ENCODE measurements around the gene MS4A6E. TPM values are rescaled to one million over a fixed set of nuclear protein-coding genes. Genes with fewer than 3 reads are reported as not detected.
"Not testable (repeated sequence)": the region's sequence is repeated elsewhere in the genome, so short reads cannot be mapped to it uniquely, and the experiment has no call there.

The MS4A6E gene
- total RNA-seq (2022), result not detected in 2 replicates
- Bru-seq, nascent RNA, result not detected
- BruChase-seq, experiment 1, labeled RNA remaining after a 6-hour chase, result not detected
- BruChase-seq, experiment 2, labeled RNA remaining after a 2-hour chase, result not detected
- long read RNA-seq, result 0 reads

GRCh38 chr11:60326955-60327354 lies at the start of gene MS4A6E:
TSS of gene MS4A6E (plus strand) at chr11:60327255. CDS start at chr11:60334896, 7,641 bp downstream.
- Mint-ChIP-seq H3K27ac (ENCODE audit: unreplicated experiment) (no peak within 1 kb of the TSS), H3K27me3 (ENCODE audit: unreplicated experiment) (no peaks in the 10 kb centered on the region), H3K4me3 (ENCODE audit: low read depth, unreplicated experiment) (no peak within 1 kb of the TSS), H3K4me1 (ENCODE audit: low read depth, unreplicated experiment) (no peaks in the 10 kb centered on the region), H3K36me3 (ENCODE audit: insufficient read depth, unreplicated experiment) (no peaks in the 10 kb centered on the region), H3K9me3 (ENCODE audit: low read depth, unreplicated experiment) (no peaks in the 10 kb centered on the region)
- DNase-seq, result no peak
- intact Hi-C loops (cut with micrococcal nuclease; ENCODE audit: unreplicated experiment), result no loop called here
- no peak for TF ChIP-seq CTCF (IDR thresholded peaks at IDR 0.05; ENCODE audit: unreplicated experiment)
- CTCF ChIA-PET, result no interaction called here
- BruUV-seq (replicated peaks), result no TSS peak

GRCh38 chr11:60280412-60280811 lies 46.6 kb upstream of the MS4A6E start, which contains the start of gene MS4A4A:
TSS of gene MS4A4A (plus strand) at chr11:60280666. CDS start at chr11:60280676, 10 bp downstream.
- TF ChIP-seq CTCF (IDR thresholded peaks at IDR 0.05; ENCODE audit: unreplicated experiment), result no peak
- Mint-ChIP-seq H3K27ac (ENCODE audit: unreplicated experiment) (no peak within 1 kb of the TSS), H3K36me3 (ENCODE audit: insufficient read depth, unreplicated experiment) (no peaks in the 10 kb centered on the region), H3K4me1 (ENCODE audit: low read depth, unreplicated experiment) (peaks cover 3% of the 10 kb centered on the region), H3K27me3 (ENCODE audit: unreplicated experiment) (no peaks in the 10 kb centered on the region), H3K4me3 (ENCODE audit: low read depth, unreplicated experiment) (no peak within 1 kb of the TSS), H3K9me3 (ENCODE audit: low read depth, unreplicated experiment) (peaks cover under 1% of the 10 kb centered on the region)
- no peak for DNase-seq
- intact Hi-C loops (cut with micrococcal nuclease; ENCODE audit: unreplicated experiment), result no loop called here
- no TSS peak for BruUV-seq (replicated peaks)
- CTCF ChIA-PET, result no interaction called here

GRCh38 chr11:60281485-60281884 lies 45.6 kb upstream of the MS4A6E start:
- Mint-ChIP-seq H3K27me3 (ENCODE audit: unreplicated experiment) (no peaks in the 10 kb centered on the region), H3K4me1 (ENCODE audit: low read depth, unreplicated experiment) (peaks cover 8% of the 10 kb centered on the region), H3K27ac (ENCODE audit: unreplicated experiment) (no peak overlapping the region), H3K9me3 (ENCODE audit: low read depth, unreplicated experiment) (peaks cover 3% of the 10 kb centered on the region), H3K4me3 (ENCODE audit: low read depth, unreplicated experiment) (no peak overlapping the region), H3K36me3 (ENCODE audit: insufficient read depth, unreplicated experiment) (no peaks in the 10 kb centered on the region)
- intact Hi-C loops (cut with micrococcal nuclease; ENCODE audit: unreplicated experiment), result no loop called here
- CTCF ChIA-PET, result no interaction called here
- no peak for DNase-seq
- no peak for TF ChIP-seq CTCF (IDR thresholded peaks at IDR 0.05; ENCODE audit: unreplicated experiment)
- no TSS peak for BruUV-seq (replicated peaks)

- Mint-ChIP-seq H3K9me3 (ENCODE audit: low read depth, unreplicated experiment) (peaks cover 3% of the 10 kb centered on the region), H3K4me1 (ENCODE audit: low read depth, unreplicated experiment) (peaks cover 8% of the 10 kb centered on the region), H3K4me3 (ENCODE audit: low read depth, unreplicated experiment) (no peak overlapping the region), H3K36me3 (ENCODE audit: insufficient read depth, unreplicated experiment) (no peaks in the 10 kb centered on the region), H3K27ac (ENCODE audit: unreplicated experiment) (no peak overlapping the region), H3K27me3 (ENCODE audit: unreplicated experiment) (no peaks in the 10 kb centered on the region)
- CTCF ChIA-PET, result no interaction called here
- intact Hi-C loops (cut with micrococcal nuclease; ENCODE audit: unreplicated experiment), result no loop called here
- TF ChIP-seq CTCF (IDR thresholded peaks at IDR 0.05; ENCODE audit: unreplicated experiment), result no peak
- DNase-seq, result no peak
- BruUV-seq (replicated peaks), result no TSS peak
Observed at GRCh38 chr11:60282286-60282685, 44.8 kb upstream of the MS4A6E start.

- DNase-seq; intact Hi-C loops (cut with micrococcal nuclease; ENCODE audit: unreplicated experiment); H3K27ac Mint-ChIP-seq (ENCODE audit: unreplicated experiment); BruUV-seq (replicated peaks); H3K27me3 Mint-ChIP-seq (ENCODE audit: unreplicated experiment); H3K4me1 Mint-ChIP-seq (ENCODE audit: low read depth, unreplicated experiment); H3K36me3 Mint-ChIP-seq (ENCODE audit: insufficient read depth, unreplicated experiment); H3K4me3 Mint-ChIP-seq (ENCODE audit: low read depth, unreplicated experiment); CTCF ChIA-PET; H3K9me3 Mint-ChIP-seq (ENCODE audit: low read depth, unreplicated experiment): not testable (repeated sequence)
Observed at GRCh38 chr11:60285411-60286126, 41.5 kb upstream of the MS4A6E start.
